Tibial artery (tissue), 4 donors: ENCODE data around the gene ZNF532.

Experiments
- DNase-seq, 2 donors: peaks; one replicate each; pipeline ENCODE4 v3.0.0-alpha.2; 2019
- H3K27ac ChIP-seq, 2 donors: fragments of 200-600 bp; sonication (generic) in 1 of 2; 1 replicate in 1 of 2; 2 replicates in 1 of 2; pipeline ENCODE4 v1.5.1; 2018 to 2019; ENCODE audit warnings: mild to moderate bottlenecking in 1 of 2
- H3K27me3 ChIP-seq, 2 donors: fragments of 200-600 bp; sonication (generic) in 1 of 2; one replicate each; pipeline versions ENCODE4 v1.5.1 to v1.6.0; 2016 to 2019
- H3K36me3 ChIP-seq, 3 donors: fragments of 200-600 bp; sonication (generic) in 2 of 3; one replicate each; pipeline ENCODE4 v1.5.1; 2016 to 2019; ENCODE audit warnings: mild to moderate bottlenecking in 2 of 3
- H3K4me1 ChIP-seq, 4 donors: fragments of 200-600 bp; sonication (generic) in 2 of 4; 1 replicate in 3 of 4; 2 replicates in 1 of 4; pipeline ENCODE4 v1.5.1; 2016 to 2019
- H3K4me3 ChIP-seq, 2 donors: fragments of 200-600 bp; sonication (generic) in 1 of 2; 1 replicate in 1 of 2; 2 replicates in 1 of 2; pipeline ENCODE4 v1.5.1; 2018 to 2019; ENCODE audit warnings: mild to moderate bottlenecking in 2 of 2
- H3K9me3 ChIP-seq, 3 donors: fragments of 200-600 bp; sonication (generic) in 1 of 3; one replicate each; pipeline ENCODE4 v1.5.1; 2016 to 2019
- intact Hi-C: fragments of 100-400 bp; cut with DNase I; formaldehyde crosslinking; loops from one replicate; pipeline ENCODE4 v1.15.0; 2023; ENCODE audit warnings: low total_unique reads
- TF ChIP-seq, protein P1 (sequence below), 2 experiments: fragments of 200-600 bp in 1 of 2; fragments of 450-650 bp in 1 of 2; IDR thresholded peaks; one replicate each; pipeline ENCODE4 v1.5.1; 2017 to 2019; ENCODE audit warnings: antibody characterized with exemption in 2 of 2, mild to moderate bottlenecking in 1 of 2, moderate library complexity in 1 of 2

Gene ZNF532

DNA sequence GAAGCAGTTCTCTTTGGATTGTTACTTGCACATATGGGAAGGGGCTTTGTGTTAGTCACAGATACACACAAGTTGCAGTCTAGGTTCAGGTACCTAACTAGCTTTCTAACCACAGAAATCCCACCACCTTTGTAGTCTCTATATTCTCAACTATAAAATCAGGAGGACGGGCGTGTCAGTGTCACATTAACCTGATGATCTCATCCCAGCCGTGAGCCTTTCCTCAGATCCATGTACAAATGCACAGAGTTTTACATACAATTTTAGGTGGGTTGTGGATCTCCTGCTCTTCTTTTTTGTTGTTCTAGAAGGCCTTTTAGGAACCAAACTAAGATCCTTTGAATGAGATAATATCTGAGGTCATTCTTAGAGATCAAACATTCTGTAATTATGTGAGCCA lies 94.0 kb downstream of the ZNF532 start:
- Histone ChIP-seq H3K4me1 (peaks cover 0 to 6% (median 0%) of the 10 kb centered on the region in 4 donors), H3K27ac (no peak overlapping the region), H3K27me3 (no peaks in the 10 kb centered on the region), H3K4me3 (no peak overlapping the region), H3K9me3 (no peaks in the 10 kb centered on the region), H3K36me3 (peaks cover 13 to 49% (median 16%) of the 10 kb centered on the region in 3 donors)
- DNase-seq, result no peak
- intact Hi-C loops, result loop anchor here (2.0 kb wide), 1 partner anchor 30 kb away; no protein-coding TSS in a partner anchor
- TF ChIP-seq, protein P1, sequence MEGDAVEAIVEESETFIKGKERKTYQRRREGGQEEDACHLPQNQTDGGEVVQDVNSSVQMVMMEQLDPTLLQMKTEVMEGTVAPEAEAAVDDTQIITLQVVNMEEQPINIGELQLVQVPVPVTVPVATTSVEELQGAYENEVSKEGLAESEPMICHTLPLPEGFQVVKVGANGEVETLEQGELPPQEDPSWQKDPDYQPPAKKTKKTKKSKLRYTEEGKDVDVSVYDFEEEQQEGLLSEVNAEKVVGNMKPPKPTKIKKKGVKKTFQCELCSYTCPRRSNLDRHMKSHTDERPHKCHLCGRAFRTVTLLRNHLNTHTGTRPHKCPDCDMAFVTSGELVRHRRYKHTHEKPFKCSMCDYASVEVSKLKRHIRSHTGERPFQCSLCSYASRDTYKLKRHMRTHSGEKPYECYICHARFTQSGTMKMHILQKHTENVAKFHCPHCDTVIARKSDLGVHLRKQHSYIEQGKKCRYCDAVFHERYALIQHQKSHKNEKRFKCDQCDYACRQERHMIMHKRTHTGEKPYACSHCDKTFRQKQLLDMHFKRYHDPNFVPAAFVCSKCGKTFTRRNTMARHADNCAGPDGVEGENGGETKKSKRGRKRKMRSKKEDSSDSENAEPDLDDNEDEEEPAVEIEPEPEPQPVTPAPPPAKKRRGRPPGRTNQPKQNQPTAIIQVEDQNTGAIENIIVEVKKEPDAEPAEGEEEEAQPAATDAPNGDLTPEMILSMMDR (IDR thresholded peaks at IDR 0.05), result no peak

GRCh38 chr18:58960508-58960907 lies 95.8 kb downstream of the ZNF532 start:
- Histone ChIP-seq H3K9me3 (no peaks in the 10 kb centered on the region), H3K4me1 (peaks cover 0 to 18% (median 5%) of the 10 kb centered on the region in 4 donors), H3K36me3 (peaks cover 7 to 40% (median 13%) of the 10 kb centered on the region in 3 donors), H3K27me3 (no peaks in the 10 kb centered on the region), H3K27ac (no peak overlapping the region), H3K4me3 (no peak overlapping the region)
- DNase-seq, result no peak
- TF ChIP-seq, protein P1 (IDR thresholded peaks at IDR 0.05), result no peak
- intact Hi-C loops, result no loop called here

DNA sequence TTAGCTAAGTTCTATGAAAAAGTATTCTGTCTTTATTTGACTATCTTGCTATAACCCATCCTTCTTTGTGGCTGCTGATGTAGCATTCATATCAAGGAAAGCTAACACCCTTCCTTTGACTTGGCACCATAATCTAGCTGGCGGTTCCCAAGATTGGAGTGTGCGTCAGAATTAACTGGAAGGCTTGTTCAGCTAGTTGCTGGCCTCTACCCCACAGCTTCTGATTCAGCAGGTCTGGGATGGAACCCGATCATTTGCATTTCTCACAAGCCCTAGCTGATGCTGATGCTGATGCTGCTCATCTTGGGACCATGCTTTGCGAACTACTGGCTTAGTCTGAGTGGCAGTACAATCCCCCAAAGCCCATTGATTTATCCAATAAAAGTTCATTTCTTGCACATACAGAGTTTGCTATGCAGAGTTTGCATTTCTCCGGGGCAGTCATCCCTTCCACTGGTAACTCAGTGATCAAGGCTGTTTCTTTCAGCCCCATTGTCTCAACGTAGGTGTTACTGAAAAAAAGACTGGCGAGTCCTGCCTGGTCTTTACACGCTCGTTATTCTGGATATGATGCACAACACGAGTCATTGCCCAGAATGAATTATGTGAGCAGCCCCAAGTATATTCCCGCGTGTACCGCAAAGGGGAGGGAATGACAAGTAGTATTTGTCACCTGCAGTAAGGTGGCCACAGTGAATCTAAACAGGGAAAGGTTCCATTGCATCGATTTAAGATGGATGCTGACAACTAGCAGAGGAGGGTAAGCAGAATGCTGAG lies 96.5 kb downstream of the ZNF532 start:
- H3K36me3 ChIP-seq, result peaks cover 5 to 34% (median 11%) of the 10 kb centered on the region in 3 donors
- H3K4me1 ChIP-seq, result peaks cover 0 to 24% (median 9%) of the 10 kb centered on the region in 4 donors
- intact Hi-C loops, result no loop called here
- H3K27me3 ChIP-seq, result no peaks in the 10 kb centered on the region
- no peaks in the 10 kb centered on the region for H3K9me3 ChIP-seq
- TF ChIP-seq, protein P1 (IDR thresholded peaks at IDR 0.05), result no peak
- DNase-seq, result no peak
- H3K4me3 ChIP-seq, result no peak overlapping the region
- H3K27ac ChIP-seq, result no peak overlapping the region

DNA sequence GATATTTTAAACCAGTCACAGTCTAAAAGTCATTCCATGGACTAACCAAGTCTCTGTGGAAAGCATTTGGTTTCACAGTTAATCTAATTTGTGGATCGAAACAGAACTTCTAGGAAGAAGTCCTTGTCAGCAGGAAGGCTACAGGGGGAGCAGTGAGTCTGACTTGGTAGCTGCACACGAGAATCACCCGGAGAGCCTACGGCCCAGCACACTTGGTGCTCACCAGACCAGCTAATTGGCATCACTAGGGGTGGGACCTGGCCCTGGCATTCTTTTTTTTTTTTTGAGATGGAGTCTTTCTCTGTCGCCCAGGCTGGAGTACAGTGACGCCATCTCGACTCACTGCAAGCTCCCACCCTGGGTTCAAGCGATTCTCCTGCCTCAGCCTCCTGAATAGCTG lies 97.7 kb downstream of the ZNF532 start:
- Histone ChIP-seq H3K36me3 (peaks cover 3 to 31% (median 5%) of the 10 kb centered on the region in 3 donors), H3K27ac (no peak overlapping the region), H3K4me3 (no peak overlapping the region), H3K9me3 (no peaks in the 10 kb centered on the region), H3K27me3 (no peaks in the 10 kb centered on the region), H3K4me1 (peaks cover 0 to 36% (median 10%) of the 10 kb centered on the region in 4 donors)
- intact Hi-C loops, result no loop called here
- TF ChIP-seq, protein P1 (IDR thresholded peaks at IDR 0.05), result no peak
- DNase-seq, result no peak

- no peaks in the 10 kb centered on the region for H3K9me3 ChIP-seq
- intact Hi-C loops, result no loop called here
- no peak overlapping the region for H3K4me3 ChIP-seq
These were observed 100.8 kb downstream of the ZNF532 start for GRCh38 chr18:58965291-58966004.

More at GRCh38 chr18:58965291-58966004, 100.8 kb downstream of the ZNF532 start:
- peaks cover 3 to 35% (median 5%) of the 10 kb centered on the region in 3 donors for H3K36me3 ChIP-seq
- TF ChIP-seq, protein P1 (IDR thresholded peaks at IDR 0.05), result no peak
- H3K4me1 ChIP-seq, result peaks cover 0 to 48% (median 14%) of the 10 kb centered on the region in 4 donors
- no peaks in the 10 kb centered on the region for H3K27me3 ChIP-seq
- peak overlapping the region; percentile 63 to 70 for H3K27ac ChIP-seq
- no peak for DNase-seq
